PC-3 (cell line): ENCODE data around the gene CEP63. TPM values are rescaled to one million over a fixed set of nuclear protein-coding genes. Genes with fewer than 3 reads are reported as not detected.

ENCODE experiments used
- ATAC-seq: fragments of 200-7000 bp; cut with Tn5 transposase; 2 replicates; pipeline ENCODE4 v1.9.1; 2020; ENCODE audit warnings: mild to moderate bottlenecking, moderate library complexity
- BruUV-seq: library from RNA; stranded (reverse); fragments of 400-500 nt; replicated peaks from 2 replicates; lab custom pipeline; 2021; lab: Mats Ljungman, UMichigan
- CTCF ChIA-PET: fragments of 300-600 bp; sonication (Branson Sonifier 250); formaldehyde crosslinking; loops from one replicate; lab custom pipeline; 2022; ENCODE audit warnings: antibody characterized with exemption; lab: Charles Lee
- POLR2A ChIA-PET: fragments of 300-600 bp; sonication (Branson Sonifier 250); formaldehyde crosslinking; loops from one replicate; lab custom pipeline; 2022; ENCODE audit warnings: antibody characterized with exemption; ENCODE audit not compliant: unreplicated experiment; lab: Charles Lee
- DNase-seq: peaks from one replicate; pipeline ENCODE4 v3.0.0-alpha.2; 2015
- H2AFZ ChIP-seq: fragments of 300-600 bp; sonication (generic); 2 replicates; pipeline ENCODE4 v1.6.0; 2016; ENCODE audit warnings: antibody characterized with exemption, low read length
- H3F3A ChIP-seq: fragments of 300-600 bp; sonication (generic); one replicate; pipeline ENCODE4 v1.6.0; 2017; ENCODE audit warnings: antibody characterized with exemption, low read length, control low read depth, mild to moderate bottlenecking; ENCODE audit not compliant: unreplicated experiment
- H3K27ac ChIP-seq: fragments of 300-600 bp; sonication (generic); 2 replicates; pipeline ENCODE4 v1.5.1; 2016; ENCODE audit warnings: mild to moderate bottlenecking, low read length
- H3K27me3 ChIP-seq: fragments of 300-600 bp; sonication (generic); 2 replicates; pipeline ENCODE4 v1.6.1; 2016; ENCODE audit warnings: low read length, mixed read lengths
- H3K36me3 ChIP-seq: fragments of 300-600 bp; sonication (generic); 2 replicates; pipeline ENCODE4 v1.6.1; 2016; ENCODE audit warnings: low read depth, mixed run types, low read length, mixed read lengths
- H3K4me1 ChIP-seq: fragments of 300-600 bp; sonication (generic); 2 replicates; pipeline ENCODE4 v1.5.1; 2016; ENCODE audit warnings: low read length; ENCODE audit not compliant: insufficient read depth
- H3K4me2 ChIP-seq: fragments of 300-600 bp; sonication (generic); 2 replicates; pipeline ENCODE4 v1.6.0; 2016; ENCODE audit warnings: low read length
- H3K4me3 ChIP-seq: fragments of 300-600 bp; sonication (generic); 2 replicates; pipeline ENCODE4 v1.5.1; 2016; ENCODE audit warnings: mild to moderate bottlenecking, low read length, mixed read lengths
- H3K79me2 ChIP-seq: fragments of 300-600 bp; sonication (generic); 2 replicates; pipeline ENCODE4 v1.6.1; 2017; ENCODE audit warnings: low read length, mixed read lengths
- H3K9ac ChIP-seq: fragments of 300-600 bp; sonication (generic); 2 replicates; pipeline ENCODE4 v1.6.0; 2016; ENCODE audit warnings: mild to moderate bottlenecking, low read length
- H3K9me2 ChIP-seq: fragments of 300-600 bp; sonication (generic); replicated peaks from 2 replicates; pipeline ENCODE4 v1.6.1; 2016; ENCODE audit warnings: mixed run types, low read length, mixed read lengths
- H3K9me3 ChIP-seq: fragments of 300-600 bp; sonication (generic); 2 replicates; pipeline ENCODE4 v1.6.1; 2016; ENCODE audit warnings: low read length, mixed read lengths
- H4K20me1 ChIP-seq: fragments of 300-600 bp; sonication (generic); 2 replicates; pipeline ENCODE4 v1.6.1; 2016; ENCODE audit warnings: low read length, mixed read lengths
- CTCF ChIP-seq: fragments of 300-600 bp; sonication (generic); conservative IDR thresholded peaks from 2 replicates; pipeline ENCODE4 v1.5.1; 2017; ENCODE audit warnings: antibody characterized with exemption, low read depth, mild to moderate bottlenecking, low read length
- EZH2 ChIP-seq: fragments of 300-600 bp; sonication (generic); IDR thresholded peaks from one replicate; pipeline ENCODE4 v1.6.1; 2017; ENCODE audit warnings: antibody characterized with exemption, mild to moderate bottlenecking, low read length; ENCODE audit not compliant: unreplicated experiment
- EZH2phosphoT487 ChIP-seq: fragments of 300-600 bp; sonication (generic); IDR thresholded peaks from 2 replicates; pipeline ENCODE4 v1.6.1; 2018; ENCODE audit warnings: mild to moderate bottlenecking, antibody characterized with exemption, low read length, borderline replicate concordance
- intact Hi-C: fragments of 100-400 bp; cut with micrococcal nuclease; formaldehyde crosslinking; loops from 2 replicates; pipeline ENCODE4 v1.9.0; 2023
- total RNA-seq: library from RNA; depleted of rRNA; stranded (reverse); fragments of >200 nt; gene quantifications from 2 replicates; pipeline ENCODE4 v1.2.3, GENCODE V29; 2014

CEP63 gene
- total RNA-seq, 1 experiment from 2014 or later: 15.4 TPM

- DNase-seq (no peak), ATAC-seq (no peak)
- ChIA-PET POLR2A (no interaction called here), CTCF (no interaction called here)
- BruUV-seq: no TSS peak
- no peaks in the 10 kb centered on the region for H3K27me3 ChIP-seq
- no peaks in the 10 kb centered on the region for H3K4me1 ChIP-seq
- H4K20me1 ChIP-seq: no peaks in the 10 kb centered on the region
- H3K4me2 ChIP-seq: no peak overlapping the region
- H3F3A ChIP-seq: no peaks in the 10 kb centered on the region
- TF ChIP-seq EZH2phosphoT487 (no peak), CTCF (no peak), EZH2 (no peak)
- H3K79me2 ChIP-seq: peaks cover 63% of the 10 kb centered on the region
- no peak overlapping the region for H3K27ac ChIP-seq
- no peak overlapping the region for H3K9ac ChIP-seq
- H3K9me2 ChIP-seq: no peaks in the 10 kb centered on the region
- no peaks in the 10 kb centered on the region for H3K9me3 ChIP-seq
- H3K36me3 ChIP-seq: no peaks in the 10 kb centered on the region; the same call in 1 of the 2 replicates
- intact Hi-C loops: no loop called here
- H2AFZ ChIP-seq: no peak overlapping the region
- H3K4me3 ChIP-seq: no peak overlapping the region
Measured at GRCh38 chr3:134503266-134503665, 17.4 kb downstream of the CEP63 start.

GRCh38 chr3:134504132-134504531, 18.3 kb downstream of the CEP63 start:
- BruUV-seq: no TSS peak
- TF ChIP-seq CTCF: no peak
- TF ChIP-seq EZH2phosphoT487: no peak
- no peak for TF ChIP-seq EZH2

GRCh38 chr3:134505485-134505884, 19.6 kb downstream of the CEP63 start:
- intact Hi-C loops: no loop called here
- Histone ChIP-seq H3K9ac (no peak overlapping the region), H3K79me2 (peaks cover 47% of the 10 kb centered on the region), H3K9me2 (no peaks in the 10 kb centered on the region), H3K27ac (no peak overlapping the region), H2AFZ (no peak overlapping the region), H4K20me1 (no peaks in the 10 kb centered on the region), H3K4me1 (no peaks in the 10 kb centered on the region), H3F3A (no peaks in the 10 kb centered on the region), H3K36me3 (no peaks in the 10 kb centered on the region; the same call in 1 of the 2 replicates), H3K9me3 (no peaks in the 10 kb centered on the region), H3K4me3 (no peak overlapping the region), H3K4me2 (no peak overlapping the region), H3K27me3 (no peaks in the 10 kb centered on the region)
- ATAC-seq (no peak), DNase-seq (no peak)
- CTCF ChIA-PET: no interaction called here
- POLR2A ChIA-PET: no interaction called here
- TF ChIP-seq CTCF (no peak), EZH2phosphoT487 (no peak), EZH2 (no peak)
- BruUV-seq: no TSS peak

More at GRCh38 chr3:134504132-134504531, 18.3 kb downstream of the CEP63 start:
- no peak overlapping the region for H3K4me2 ChIP-seq
- no peak overlapping the region for H3K9ac ChIP-seq
- no peaks in the 10 kb centered on the region for H3K9me3 ChIP-seq
- no peaks in the 10 kb centered on the region for H4K20me1 ChIP-seq
- no peaks in the 10 kb centered on the region for H3K9me2 ChIP-seq
- H3K79me2 ChIP-seq: peaks cover 54% of the 10 kb centered on the region
- CTCF ChIA-PET: no interaction called here
- no peaks in the 10 kb centered on the region; the same call in 1 of the 2 replicates for H3K36me3 ChIP-seq
- H2AFZ ChIP-seq: no peak overlapping the region
- no peak overlapping the region for H3K27ac ChIP-seq
- H3F3A ChIP-seq: no peaks in the 10 kb centered on the region
- no peaks in the 10 kb centered on the region for H3K27me3 ChIP-seq
- H3K4me1 ChIP-seq: no peaks in the 10 kb centered on the region
- POLR2A ChIA-PET: no interaction called here
- H3K4me3 ChIP-seq: no peak overlapping the region
- ATAC-seq (no peak), DNase-seq (no peak)
- intact Hi-C loops: no loop called here
